Measurements from ENCODE around the gene RNF34. TPM values are rescaled to one million over a fixed set of nuclear protein-coding genes. Genes with fewer than 3 reads are reported as not detected.

The RNF34 gene
- total and polyA plus RNA-seq, 2 of the 8 experiments (the other 6 are each of a cell fraction or from before 2014, with no cell fraction given): 37.9 to 57.6 TPM

DNA sequence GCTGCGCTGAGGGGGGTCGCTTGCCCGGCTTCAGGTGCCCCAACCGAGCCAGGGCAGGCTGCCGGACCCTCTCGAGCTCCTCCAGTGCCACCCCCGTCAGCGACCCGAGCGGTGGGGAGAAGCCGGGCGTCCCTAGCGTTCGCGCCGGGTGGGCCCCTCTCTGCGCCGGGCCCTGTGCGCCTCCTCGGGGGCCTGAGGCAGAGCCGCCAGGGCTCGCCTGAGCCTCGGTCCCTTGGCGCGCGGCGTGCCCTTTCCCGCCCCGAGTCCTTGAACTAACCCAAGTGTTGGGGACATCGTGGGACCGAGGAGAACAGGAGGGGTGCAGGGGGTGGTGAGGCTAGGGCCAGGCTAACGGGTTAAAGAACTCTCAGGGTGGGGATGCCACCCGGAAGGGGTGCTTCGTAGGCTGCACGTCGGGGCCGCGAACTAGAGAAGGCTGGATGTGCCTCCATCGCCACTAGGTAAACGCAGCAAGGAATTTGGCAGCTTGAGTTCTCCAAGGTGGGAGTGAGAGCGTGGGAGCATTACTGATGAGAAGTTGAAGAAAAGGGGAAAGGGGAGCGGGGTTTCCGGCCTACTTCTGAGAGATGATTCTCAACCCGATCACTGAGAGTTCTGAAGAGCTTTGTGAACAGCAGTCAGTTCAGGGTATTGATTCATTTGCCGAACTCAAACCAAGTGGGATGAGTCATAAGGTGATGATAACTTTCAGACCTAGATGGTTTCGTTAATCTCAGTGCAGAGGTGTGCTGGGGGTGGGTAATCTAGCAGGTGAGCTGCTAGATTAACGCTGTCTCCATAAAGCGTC, 618 bp downstream of the RNF34 start (continued):
- TF ChIP-seq, protein P1, sequence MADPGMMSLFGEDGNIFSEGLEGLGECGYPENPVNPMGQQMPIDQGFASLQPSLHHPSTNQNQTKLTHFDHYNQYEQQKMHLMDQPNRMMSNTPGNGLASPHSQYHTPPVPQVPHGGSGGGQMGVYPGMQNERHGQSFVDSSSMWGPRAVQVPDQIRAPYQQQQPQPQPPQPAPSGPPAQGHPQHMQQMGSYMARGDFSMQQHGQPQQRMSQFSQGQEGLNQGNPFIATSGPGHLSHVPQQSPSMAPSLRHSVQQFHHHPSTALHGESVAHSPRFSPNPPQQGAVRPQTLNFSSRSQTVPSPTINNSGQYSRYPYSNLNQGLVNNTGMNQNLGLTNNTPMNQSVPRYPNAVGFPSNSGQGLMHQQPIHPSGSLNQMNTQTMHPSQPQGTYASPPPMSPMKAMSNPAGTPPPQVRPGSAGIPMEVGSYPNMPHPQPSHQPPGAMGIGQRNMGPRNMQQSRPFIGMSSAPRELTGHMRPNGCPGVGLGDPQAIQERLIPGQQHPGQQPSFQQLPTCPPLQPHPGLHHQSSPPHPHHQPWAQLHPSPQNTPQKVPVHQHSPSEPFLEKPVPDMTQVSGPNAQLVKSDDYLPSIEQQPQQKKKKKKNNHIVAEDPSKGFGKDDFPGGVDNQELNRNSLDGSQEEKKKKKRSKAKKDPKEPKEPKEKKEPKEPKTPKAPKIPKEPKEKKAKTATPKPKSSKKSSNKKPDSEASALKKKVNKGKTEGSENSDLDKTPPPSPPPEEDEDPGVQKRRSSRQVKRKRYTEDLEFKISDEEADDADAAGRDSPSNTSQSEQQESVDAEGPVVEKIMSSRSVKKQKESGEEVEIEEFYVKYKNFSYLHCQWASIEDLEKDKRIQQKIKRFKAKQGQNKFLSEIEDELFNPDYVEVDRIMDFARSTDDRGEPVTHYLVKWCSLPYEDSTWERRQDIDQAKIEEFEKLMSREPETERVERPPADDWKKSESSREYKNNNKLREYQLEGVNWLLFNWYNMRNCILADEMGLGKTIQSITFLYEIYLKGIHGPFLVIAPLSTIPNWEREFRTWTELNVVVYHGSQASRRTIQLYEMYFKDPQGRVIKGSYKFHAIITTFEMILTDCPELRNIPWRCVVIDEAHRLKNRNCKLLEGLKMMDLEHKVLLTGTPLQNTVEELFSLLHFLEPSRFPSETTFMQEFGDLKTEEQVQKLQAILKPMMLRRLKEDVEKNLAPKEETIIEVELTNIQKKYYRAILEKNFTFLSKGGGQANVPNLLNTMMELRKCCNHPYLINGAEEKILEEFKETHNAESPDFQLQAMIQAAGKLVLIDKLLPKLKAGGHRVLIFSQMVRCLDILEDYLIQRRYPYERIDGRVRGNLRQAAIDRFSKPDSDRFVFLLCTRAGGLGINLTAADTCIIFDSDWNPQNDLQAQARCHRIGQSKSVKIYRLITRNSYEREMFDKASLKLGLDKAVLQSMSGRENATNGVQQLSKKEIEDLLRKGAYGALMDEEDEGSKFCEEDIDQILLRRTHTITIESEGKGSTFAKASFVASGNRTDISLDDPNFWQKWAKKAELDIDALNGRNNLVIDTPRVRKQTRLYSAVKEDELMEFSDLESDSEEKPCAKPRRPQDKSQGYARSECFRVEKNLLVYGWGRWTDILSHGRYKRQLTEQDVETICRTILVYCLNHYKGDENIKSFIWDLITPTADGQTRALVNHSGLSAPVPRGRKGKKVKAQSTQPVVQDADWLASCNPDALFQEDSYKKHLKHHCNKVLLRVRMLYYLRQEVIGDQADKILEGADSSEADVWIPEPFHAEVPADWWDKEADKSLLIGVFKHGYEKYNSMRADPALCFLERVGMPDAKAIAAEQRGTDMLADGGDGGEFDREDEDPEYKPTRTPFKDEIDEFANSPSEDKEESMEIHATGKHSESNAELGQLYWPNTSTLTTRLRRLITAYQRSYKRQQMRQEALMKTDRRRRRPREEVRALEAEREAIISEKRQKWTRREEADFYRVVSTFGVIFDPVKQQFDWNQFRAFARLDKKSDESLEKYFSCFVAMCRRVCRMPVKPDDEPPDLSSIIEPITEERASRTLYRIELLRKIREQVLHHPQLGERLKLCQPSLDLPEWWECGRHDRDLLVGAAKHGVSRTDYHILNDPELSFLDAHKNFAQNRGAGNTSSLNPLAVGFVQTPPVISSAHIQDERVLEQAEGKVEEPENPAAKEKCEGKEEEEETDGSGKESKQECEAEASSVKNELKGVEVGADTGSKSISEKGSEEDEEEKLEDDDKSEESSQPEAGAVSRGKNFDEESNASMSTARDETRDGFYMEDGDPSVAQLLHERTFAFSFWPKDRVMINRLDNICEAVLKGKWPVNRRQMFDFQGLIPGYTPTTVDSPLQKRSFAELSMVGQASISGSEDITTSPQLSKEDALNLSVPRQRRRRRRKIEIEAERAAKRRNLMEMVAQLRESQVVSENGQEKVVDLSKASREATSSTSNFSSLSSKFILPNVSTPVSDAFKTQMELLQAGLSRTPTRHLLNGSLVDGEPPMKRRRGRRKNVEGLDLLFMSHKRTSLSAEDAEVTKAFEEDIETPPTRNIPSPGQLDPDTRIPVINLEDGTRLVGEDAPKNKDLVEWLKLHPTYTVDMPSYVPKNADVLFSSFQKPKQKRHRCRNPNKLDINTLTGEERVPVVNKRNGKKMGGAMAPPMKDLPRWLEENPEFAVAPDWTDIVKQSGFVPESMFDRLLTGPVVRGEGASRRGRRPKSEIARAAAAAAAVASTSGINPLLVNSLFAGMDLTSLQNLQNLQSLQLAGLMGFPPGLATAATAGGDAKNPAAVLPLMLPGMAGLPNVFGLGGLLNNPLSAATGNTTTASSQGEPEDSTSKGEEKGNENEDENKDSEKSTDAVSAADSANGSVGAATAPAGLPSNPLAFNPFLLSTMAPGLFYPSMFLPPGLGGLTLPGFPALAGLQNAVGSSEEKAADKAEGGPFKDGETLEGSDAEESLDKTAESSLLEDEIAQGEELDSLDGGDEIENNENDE (IDR thresholded peaks at IDR 0.05; ENCODE audit: insufficient replicate concordance, low read length): no peak
